ENCODE results near the gene ANK2.

Gene ANK2

GRCh38 chr4:113113151-113113550 lies 63.7 kb downstream of the ANK2 start:
- no peak for TF ChIP-seq CTCF (IDR thresholded peaks at IDR 0.05; ENCODE audit: insufficient read depth, low read length)
- no peak for TF ChIP-seq REST (IDR thresholded peaks at IDR 0.05; ENCODE audit: insufficient replicate concordance, low read depth)
- TF ChIP-seq SPI1 (IDR thresholded peaks at IDR 0.05; ENCODE audit: borderline replicate concordance, low read depth) = no peak
- TF ChIP-seq GABPA (IDR thresholded peaks at IDR 0.05; ENCODE audit: low read depth) = no peak
- no peak for TF ChIP-seq POLR2AphosphoS5 (IDR thresholded peaks at IDR 0.05; ENCODE audit: low read depth)
- no peaks in the 10 kb centered on the region for H3K27me3 ChIP-seq (ENCODE audit: insufficient read depth, poor library complexity, severe bottlenecking)
- H3K27ac ChIP-seq (replicated peaks) = no peak overlapping the region
- no peak for DNase-seq (ENCODE audit: low read depth in 1 of 2, low spot score in 1 of 2)
- no peak overlapping the region for H3K4me3 ChIP-seq (replicated peaks; ENCODE audit: insufficient read depth, low read length)

GRCh38 chr4:113114884-113115283 lies 65.4 kb downstream of the ANK2 start:
- Histone ChIP-seq H3K4me3 (replicated peaks; ENCODE audit: insufficient read depth, low read length) (no peak overlapping the region), H3K27me3 (ENCODE audit: insufficient read depth, poor library complexity, severe bottlenecking) (no peaks in the 10 kb centered on the region), H3K27ac (replicated peaks) (no peak overlapping the region)
- DNase-seq (ENCODE audit: low read depth in 1 of 2, low spot score in 1 of 2) = no peak
- no peak for TF ChIP-seq POLR2AphosphoS5 (IDR thresholded peaks at IDR 0.05; ENCODE audit: low read depth)
- TF ChIP-seq SPI1 (IDR thresholded peaks at IDR 0.05; ENCODE audit: borderline replicate concordance, low read depth) = no peak
- no peak for TF ChIP-seq CTCF (IDR thresholded peaks at IDR 0.05; ENCODE audit: insufficient read depth, low read length)
- no peak for TF ChIP-seq GABPA (IDR thresholded peaks at IDR 0.05; ENCODE audit: low read depth)
- no peak for TF ChIP-seq REST (IDR thresholded peaks at IDR 0.05; ENCODE audit: insufficient replicate concordance, low read depth)

- Histone ChIP-seq H3K27me3 (ENCODE audit: insufficient read depth, poor library complexity, severe bottlenecking) (no peaks in the 10 kb centered on the region), H3K4me3 (replicated peaks; ENCODE audit: insufficient read depth, low read length) (no peak overlapping the region), H3K27ac (replicated peaks) (no peak overlapping the region)
- TF ChIP-seq POLR2AphosphoS5 (IDR thresholded peaks at IDR 0.05; ENCODE audit: low read depth) (no peak), GABPA (IDR thresholded peaks at IDR 0.05; ENCODE audit: low read depth) (no peak)
- DNase-seq (ENCODE audit: low read depth in 1 of 2, low spot score in 1 of 2) = no peak
Measured at GRCh38 chr4:113116414-113117357, 67.2 kb downstream of the ANK2 start.

- no peak overlapping the region for H3K27ac ChIP-seq (replicated peaks)
- TF ChIP-seq GABPA (IDR thresholded peaks at IDR 0.05; ENCODE audit: low read depth) = no peak
- TF ChIP-seq SPI1 (IDR thresholded peaks at IDR 0.05; ENCODE audit: borderline replicate concordance, low read depth) = no peak
- no peak for TF ChIP-seq CTCF (IDR thresholded peaks at IDR 0.05; ENCODE audit: insufficient read depth, low read length)
- TF ChIP-seq REST (IDR thresholded peaks at IDR 0.05; ENCODE audit: insufficient replicate concordance, low read depth) = no peak
- TF ChIP-seq POLR2AphosphoS5 (IDR thresholded peaks at IDR 0.05; ENCODE audit: low read depth) = no peak
- no peak for DNase-seq (ENCODE audit: low read depth in 1 of 2, low spot score in 1 of 2)
- no peak overlapping the region for H3K4me3 ChIP-seq (replicated peaks; ENCODE audit: insufficient read depth, low read length)
- H3K27me3 ChIP-seq (ENCODE audit: insufficient read depth, poor library complexity, severe bottlenecking) = no peaks in the 10 kb centered on the region
Measured at GRCh38 chr4:113117358-113117702, 67.9 kb downstream of the ANK2 start.
